WTC11 (cell line): ENCODE measurements around the gene ACCSL. TPM values are rescaled to one million over a fixed set of nuclear protein-coding genes. Genes with fewer than 3 reads are reported as not detected.

ENCODE experiments used
- ATAC-seq: fragments of 200-7000 bp; cut with Tn5 transposase; 2 replicates; pipeline ENCODE4 v1.10.0; 2021; ENCODE audit warnings: mild to moderate bottlenecking, moderate library complexity
- CTCF ChIA-PET: fragments of 300-600 bp; sonication (Branson Sonifier 250); formaldehyde crosslinking; loops from one replicate; lab custom pipeline; 2021; ENCODE audit warnings: antibody characterized with exemption; lab: Charles Lee
- POLR2A ChIA-PET: fragments of 350-600 bp; sonication (Branson Sonifier 250); formaldehyde crosslinking; loops from one replicate; lab custom pipeline; 2021; ENCODE audit warnings: antibody characterized with exemption; lab: Charles Lee
- DNase-seq: peaks from one replicate; pipeline ENCODE4 v3.0.0; 2021; ENCODE audit warnings: low spot score
- H3K27ac Mint-ChIP-seq: 2 replicates; pipeline ENCODE4 v1.8.0; 2021; ENCODE audit warnings: mixed read lengths
- H3K27me3 Mint-ChIP-seq: 2 replicates; pipeline ENCODE4 v1.8.0; 2021; ENCODE audit warnings: low read depth, mild to moderate bottlenecking, moderate library complexity, mixed read lengths
- H3K36me3 Mint-ChIP-seq: 2 replicates; pipeline ENCODE4 v1.8.0; 2021; ENCODE audit warnings: mixed read lengths
- H3K4me1 Mint-ChIP-seq: 2 replicates; pipeline ENCODE4 v1.8.0; 2022; ENCODE audit warnings: mixed read lengths
- H3K4me3 Mint-ChIP-seq: 2 replicates; pipeline ENCODE4 v1.8.0; 2021; ENCODE audit warnings: mild to moderate bottlenecking, moderate library complexity, mixed read lengths
- H3K9me3 Mint-ChIP-seq: 2 replicates; pipeline ENCODE4 v1.8.0; 2021; ENCODE audit warnings: mixed read lengths
- ATF2 ChIP-seq: sonication (generic); formaldehyde crosslinking; IDR thresholded peaks from 2 replicates; pipeline ENCODE4 v1.8.1; 2022; ENCODE audit warnings: low read depth, missing genetic modification reagents, borderline replicate concordance
- ESRRA ChIP-seq: sonication (generic); formaldehyde crosslinking; IDR thresholded peaks from 2 replicates; pipeline ENCODE4 v1.8.1; 2022; ENCODE audit warnings: mild to moderate bottlenecking, missing genetic modification reagents, borderline replicate concordance
- ETV6 ChIP-seq: sonication (generic); formaldehyde crosslinking; IDR thresholded peaks from 2 replicates; pipeline ENCODE4 v1.8.1; 2022; ENCODE audit warnings: mild to moderate bottlenecking, missing genetic modification reagents
- FOXJ3 ChIP-seq: sonication (generic); formaldehyde crosslinking; IDR thresholded peaks from 2 replicates; pipeline ENCODE4 v1.9.0; 2021; ENCODE audit warnings: missing genetic modification reagents, mild to moderate bottlenecking, borderline replicate concordance
- FOXK1 ChIP-seq: sonication (generic); formaldehyde crosslinking; IDR thresholded peaks from 2 replicates; pipeline ENCODE4 v1.8.0; 2022; ENCODE audit warnings: mild to moderate bottlenecking, moderate library complexity, missing genetic modification reagents
- FOXP1 ChIP-seq: sonication (generic); formaldehyde crosslinking; IDR thresholded peaks from 2 replicates; pipeline ENCODE4 v1.8.0; 2022; ENCODE audit warnings: missing genetic modification reagents, mild to moderate bottlenecking, moderate library complexity, borderline replicate concordance
- HMGXB4 ChIP-seq: sonication (generic); formaldehyde crosslinking; IDR thresholded peaks from 2 replicates; pipeline ENCODE4 v1.8.1; 2023; ENCODE audit warnings: mild to moderate bottlenecking, moderate library complexity, missing genetic modification reagents
- IRF1 ChIP-seq: sonication (generic); formaldehyde crosslinking; IDR thresholded peaks from 2 replicates; pipeline ENCODE4 v1.8.0; 2023; ENCODE audit warnings: missing genetic modification reagents
- JAZF1 ChIP-seq: fragments of 250-450 bp; sonication (Bioruptor Pico); IDR thresholded peaks from 2 replicates; pipeline ENCODE4 v1.9.0; 2021; ENCODE audit warnings: moderate library complexity, mild to moderate bottlenecking, inconsistent platforms
- MLX ChIP-seq: sonication (generic); formaldehyde crosslinking; IDR thresholded peaks from 2 replicates; pipeline ENCODE4 v1.8.1; 2023; ENCODE audit warnings: mild to moderate bottlenecking, missing genetic modification reagents, moderate library complexity
- NFATC4 ChIP-seq: fragments of 250-450 bp; sonication (Bioruptor Pico); IDR thresholded peaks from 2 replicates; pipeline ENCODE4 v1.9.0; 2021; ENCODE audit warnings: mild to moderate bottlenecking
- NFE2L1 ChIP-seq: sonication (generic); formaldehyde crosslinking; IDR thresholded peaks from 2 replicates; pipeline ENCODE4 v1.8.1; 2023; ENCODE audit warnings: missing genetic modification reagents
- NR3C1 ChIP-seq: sonication (generic); formaldehyde crosslinking; conservative IDR thresholded peaks from 2 replicates; pipeline ENCODE4 v1.8.1; 2023; ENCODE audit warnings: low read depth, mild to moderate bottlenecking, missing genetic modification reagents
- PRDM15 ChIP-seq: sonication (generic); formaldehyde crosslinking; IDR thresholded peaks from 2 replicates; pipeline ENCODE4 v1.8.0; 2022; ENCODE audit warnings: missing genetic modification reagents
- RELA ChIP-seq: sonication (generic); formaldehyde crosslinking; IDR thresholded peaks from 2 replicates; pipeline ENCODE4 v1.8.1; 2022; ENCODE audit warnings: missing genetic modification reagents, mild to moderate bottlenecking, borderline replicate concordance
- SMAD3 ChIP-seq: sonication (generic); formaldehyde crosslinking; IDR thresholded peaks from 2 replicates; pipeline ENCODE4 v1.8.0; 2022; ENCODE audit warnings: missing genetic modification reagents, mild to moderate bottlenecking, borderline replicate concordance
- TCF7 ChIP-seq: sonication (generic); formaldehyde crosslinking; IDR thresholded peaks from 2 replicates; pipeline ENCODE4 v1.8.0; 2022; ENCODE audit warnings: mild to moderate bottlenecking, low read depth, missing genetic modification reagents, moderate library complexity
- ZNF232 ChIP-seq: sonication (generic); formaldehyde crosslinking; IDR thresholded peaks from 2 replicates; pipeline ENCODE4 v1.8.0; 2022; ENCODE audit warnings: mild to moderate bottlenecking, missing genetic modification reagents
- ZNF317 ChIP-seq: sonication (generic); formaldehyde crosslinking; IDR thresholded peaks from 2 replicates; pipeline ENCODE4 v1.8.1; 2023; ENCODE audit warnings: low read depth, mild to moderate bottlenecking, moderate library complexity, missing genetic modification reagents, borderline replicate concordance
- total RNA-seq: library from RNA; stranded (reverse); gene quantifications from 3 replicates; pipeline ENCODE4 v1.2.3, GENCODE V29; 2021
- TF ChIP-seq, protein P1 (sequence below): fragments of 250-450 bp; sonication (Bioruptor Pico); conservative IDR thresholded peaks from 2 replicates; pipeline ENCODE4 v1.9.0; 2021; ENCODE audit warnings: mild to moderate bottlenecking
- TF ChIP-seq, protein P2 (sequence below): sonication (generic); formaldehyde crosslinking; IDR thresholded peaks from 2 replicates; pipeline ENCODE4 v1.8.1; 2022; ENCODE audit warnings: missing genetic modification reagents, borderline replicate concordance

The ACCSL gene
- total RNA-seq, 1 experiment from 2014 or later = not detected

- no peak for TF ChIP-seq HMGXB4 (CRISPR knock-in tag)
- TF ChIP-seq IRF1 (CRISPR knock-in tag) = no peak
- TF ChIP-seq PRDM15 (CRISPR knock-in tag) = no peak
- TF ChIP-seq NFE2L1 (CRISPR knock-in tag) = no peak
- TF ChIP-seq RELA (CRISPR knock-in tag) = no peak
- TF ChIP-seq ATF2 = no peak
- TF ChIP-seq ZNF232 = no peak
- TF ChIP-seq MLX (CRISPR knock-in tag) = no peak
- TF ChIP-seq ETV6 (CRISPR knock-in tag) = no peak
- no peak for TF ChIP-seq FOXK1 (CRISPR knock-in tag)
- no peak for TF ChIP-seq FOXP1 (CRISPR knock-in tag)
Observed at GRCh38 chr11:44072757-44073658, 25.2 kb downstream of the ACCSL start (continued).

GRCh38 chr11:44078794-44079193, 31.0 kb downstream of the ACCSL start:
- Mint-ChIP-seq H3K9me3 (no peaks in the 10 kb centered on the region), H3K27me3 (no peaks in the 10 kb centered on the region), H3K27ac (no peak overlapping the region), H3K36me3 (no peaks in the 10 kb centered on the region; the same call in 1 of the 2 replicates), H3K4me3 (no peak overlapping the region), H3K4me1 (0 out of 2 replicates have a peak, but pooled peaks cover 3% of the 10 kb centered on the region)
- ChIA-PET CTCF (interaction anchor here (2.7 kb wide), 1 partner anchor 16 kb away, joined by 12 read pairs; the partner anchor contains the start of gene EXT2), POLR2A (no interaction called here)
- no peak for ATAC-seq
- no peak for DNase-seq
- TF ChIP-seq SMAD3 (no peak), ESRRA (no peak), ZNF317 (CRISPR knock-in tag) (no peak), JAZF1 (no peak), ETV6 (CRISPR knock-in tag) (no peak), NR3C1 (CRISPR knock-in tag) (no peak), FOXJ3 (no peak), TCF7 (CRISPR knock-in tag) (no peak), NFATC4 (CRISPR knock-in tag) (no peak)
- TF ChIP-seq, protein P1, sequence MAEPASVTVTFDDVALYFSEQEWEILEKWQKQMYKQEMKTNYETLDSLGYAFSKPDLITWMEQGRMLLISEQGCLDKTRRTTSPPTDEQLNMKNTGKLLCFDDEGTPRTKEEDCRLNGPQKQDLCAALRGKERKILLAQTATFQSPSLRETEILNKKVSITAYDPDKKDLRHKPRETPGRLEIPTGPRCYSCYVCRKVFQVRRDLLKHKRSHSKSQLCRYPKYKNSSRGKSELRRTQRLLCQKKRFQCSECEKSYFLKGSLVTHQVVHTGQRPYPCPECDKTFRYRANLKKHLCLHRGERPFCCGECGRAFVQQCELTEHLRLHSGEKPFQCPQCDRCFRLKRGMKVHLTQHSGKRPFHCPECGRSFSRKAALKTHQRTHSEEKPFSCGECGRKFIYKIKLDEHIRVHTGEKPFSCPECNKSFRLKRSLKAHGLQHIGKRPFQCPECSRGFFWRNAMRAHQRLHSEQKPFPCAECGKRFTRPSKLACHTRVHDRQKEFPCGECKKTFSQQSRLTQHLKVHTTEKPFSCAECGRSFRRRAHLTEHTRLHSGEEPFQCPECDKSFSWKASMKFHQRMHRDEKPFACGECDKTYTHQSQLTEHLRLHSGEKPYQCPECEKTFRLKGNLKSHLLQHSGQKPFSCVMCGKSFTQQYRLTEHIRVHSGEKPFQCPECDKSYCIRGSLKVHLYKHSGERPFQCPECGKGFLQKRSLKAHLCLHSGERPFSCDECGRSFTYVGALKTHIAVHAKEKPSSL (CRISPR knock-in tag) = no peak
- TF ChIP-seq, protein P2, sequence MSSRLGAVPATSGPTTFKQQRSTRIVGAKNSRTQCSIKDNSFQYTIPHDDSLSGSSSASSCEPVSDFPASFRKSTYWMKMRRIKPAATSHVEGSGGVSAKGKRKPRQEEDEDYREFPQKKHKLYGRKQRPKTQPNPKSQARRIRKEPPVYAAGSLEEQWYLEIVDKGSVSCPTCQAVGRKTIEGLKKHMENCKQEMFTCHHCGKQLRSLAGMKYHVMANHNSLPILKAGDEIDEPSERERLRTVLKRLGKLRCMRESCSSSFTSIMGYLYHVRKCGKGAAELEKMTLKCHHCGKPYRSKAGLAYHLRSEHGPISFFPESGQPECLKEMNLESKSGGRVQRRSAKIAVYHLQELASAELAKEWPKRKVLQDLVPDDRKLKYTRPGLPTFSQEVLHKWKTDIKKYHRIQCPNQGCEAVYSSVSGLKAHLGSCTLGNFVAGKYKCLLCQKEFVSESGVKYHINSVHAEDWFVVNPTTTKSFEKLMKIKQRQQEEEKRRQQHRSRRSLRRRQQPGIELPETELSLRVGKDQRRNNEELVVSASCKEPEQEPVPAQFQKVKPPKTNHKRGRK (CRISPR knock-in tag) = no peak
